ENCODE measurements around the gene TPT1. TPM values are rescaled to one million over a fixed set of nuclear protein-coding genes. Genes with fewer than 3 reads are reported as not detected.

The TPT1 gene
- polyA plus RNA-seq, 2 of the 4 experiments (the other 2 are of a cell fraction): 2,486 to 3,850 TPM

GRCh38 chr13:45332831-45333219, 8.2 kb downstream of the TPT1 start (continued):
- TF ChIP-seq REST (IDR thresholded peaks at IDR 0.05) (no peak; the same call in 1 of the 2 replicates), MAX (IDR thresholded peaks at IDR 0.05) (no peak), HOXB13 (CRISPR knock-in tag; IDR thresholded peaks at IDR 0.05; ENCODE audit: low read depth) (no peak), FOSB (CRISPR knock-in tag; IDR thresholded peaks at IDR 0.05) (peak; percentile 58)

GRCh38 chr13:45332036-45332830, 8.8 kb downstream of the TPT1 start:
- Histone ChIP-seq H3K4me3 (no peak overlapping the region), H3K4me1 (peaks cover 65% of the 10 kb centered on the region), H3K27ac (peak overlapping the region; percentile 28 to 64; a peak in 4 of 6 replicates), H3K9me3 (no peaks in the 10 kb centered on the region), H3K4me2 (peak overlapping the region; percentile 29)
- 44% methylated on average over 2 of the region's 2 CpGs for WGBS (ENCODE audit: missing lambda C conversion rate)
- POLR2A ChIA-PET: interaction anchor here (0.5 to 1.7 kb wide), 8 partner anchors 8 to 1332 kb away, joined by 3 to 7 read pairs (median 4); partner anchors contain the start of gene TPT1
- FAIRE-seq (no peak), DNase-seq (ENCODE audit: low read depth in 1 of 2, low spot score in 1 of 2) (peak in 1 of 2 experiments; percentile 73), ATAC-seq (peak; percentile 53 to 65)
- TF ChIP-seq TP53 (CRISPR knock-in tag; IDR thresholded peaks at IDR 0.05): peak; percentile 4; the same call in 1 of the 2 replicates
- no peak for TF ChIP-seq HES2 (IDR thresholded peaks at IDR 0.05)
- TF ChIP-seq HOXB5 (CRISPR knock-in tag; IDR thresholded peaks at IDR 0.05): no peak
- peak; percentile 89 for TF ChIP-seq POLR2AphosphoS2 (conservative IDR thresholded peaks at IDR 0.05; ENCODE audit: low read length)
- peak; percentile 9; the same call in 1 of the 2 replicates for TF ChIP-seq TFCP2L1 (CRISPR knock-in tag; IDR thresholded peaks at IDR 0.05)
- no peak for TF ChIP-seq RCOR1 (IDR thresholded peaks at IDR 0.05; ENCODE audit: low read depth, low read length)
- peak; percentile 17; the same call in 1 of the 2 replicates for TF ChIP-seq RARB (CRISPR knock-in tag; IDR thresholded peaks at IDR 0.05)
- no peak for TF ChIP-seq FOSL2 (IDR thresholded peaks at IDR 0.05)
- peak; percentile 52 for TF ChIP-seq FOSL2 (CRISPR knock-in tag; IDR thresholded peaks at IDR 0.05)
- peak; percentile 39; the same call in 1 of the 2 replicates for TF ChIP-seq MAX (IDR thresholded peaks at IDR 0.05)
- 0 out of 2 replicates have a peak, but pooled peaks have one; percentile 33 for TF ChIP-seq HMGXB4 (CRISPR knock-in tag; IDR thresholded peaks at IDR 0.05; ENCODE audit: borderline replicate concordance)
- peak; percentile 38; the same call in 1 of the 2 replicates for TF ChIP-seq JUNB (IDR thresholded peaks at IDR 0.05)
- TF ChIP-seq GATA3 (IDR thresholded peaks at IDR 0.05; ENCODE audit: borderline replicate concordance): peak; percentile 23; the same call in 1 of the 2 replicates
- peak; percentile 90; the same call in 1 of the 2 replicates for TF ChIP-seq HOXA7 (CRISPR knock-in tag; IDR thresholded peaks at IDR 0.05)
- TF ChIP-seq FOSB (CRISPR knock-in tag; IDR thresholded peaks at IDR 0.05): peak; percentile 82
- TF ChIP-seq PBX3 (IDR thresholded peaks at IDR 0.05): 0 out of 2 replicates have a peak, but pooled peaks have one; percentile 11
- peak; percentile 22 to 44; a peak in 3 of 5 replicates for TF ChIP-seq JUN (IDR thresholded peaks at IDR 0.05)
- no peak for TF ChIP-seq RFX5 (IDR thresholded peaks at IDR 0.05)
- TF ChIP-seq CEBPB (IDR thresholded peaks at IDR 0.05): peak; percentile 9 to 54; a peak in 1 of 4 replicates
- TF ChIP-seq EHF (CRISPR knock-in tag; IDR thresholded peaks at IDR 0.05): 0 out of 2 replicates have a peak, but pooled peaks have one; percentile 34
- CTCF ChIA-PET: interaction anchor here (0.6 to 1.0 kb wide), 4 partner anchors 22 to 603 kb away, joined by 3 read pairs; no protein-coding TSS in a partner anchor

Data from A549 (cell line).